ENCODE data around the gene SERPINA10.
"Not testable (repeated sequence)": the region's sequence is repeated elsewhere in the genome, so short reads cannot be mapped to it uniquely, and the experiment has no call there.

Gene SERPINA10

DNA sequence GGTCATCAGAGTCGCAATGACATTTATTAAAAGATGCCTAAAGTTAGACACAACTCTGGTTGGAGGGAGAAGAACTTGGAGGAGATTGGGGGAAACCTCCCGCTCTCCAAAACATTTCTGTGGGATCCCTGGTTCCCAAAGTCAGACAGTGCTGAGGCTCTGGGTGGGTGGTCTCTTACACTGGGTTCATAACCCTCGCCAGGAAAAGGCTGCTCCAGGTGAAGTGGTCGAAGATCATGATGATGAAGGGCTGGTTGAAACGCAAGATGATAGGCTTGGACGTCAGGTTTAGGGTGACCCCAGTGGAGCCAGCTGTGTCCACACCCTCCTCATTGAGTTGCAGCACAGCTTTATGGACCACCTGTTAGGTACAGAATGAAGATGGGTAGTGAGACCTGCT, 11.2 kb upstream of the SERPINA10 start:
- Mint-ChIP-seq H3K27me3 (peaks cover 9% of the 10 kb centered on the region), H3K9me3 (peaks cover 9% of the 10 kb centered on the region), H3K27ac (no peak overlapping the region), H3K4me1 (ENCODE audit: low read depth) (no peaks in the 10 kb centered on the region), H3K36me3 (ENCODE audit: low read depth) (no peaks in the 10 kb centered on the region), H3K4me3 (no peak overlapping the region)
- no peak for DNase-seq

- Mint-ChIP-seq H3K36me3 (ENCODE audit: low read depth) (no peaks in the 10 kb centered on the region), H3K27me3 (peaks cover 8% of the 10 kb centered on the region), H3K27ac (no peak overlapping the region), H3K4me3 (no peak overlapping the region), H3K9me3 (peaks cover 9% of the 10 kb centered on the region), H3K4me1 (ENCODE audit: low read depth) (no peaks in the 10 kb centered on the region)
- no peak for DNase-seq
These were observed 10.0 kb upstream of the SERPINA10 start for GRCh38 chr14:94303111-94303510.

GRCh38 chr14:94298130-94298529, 5.1 kb upstream of the SERPINA10 start:
- DNase-seq = no peak
- Mint-ChIP-seq H3K4me3 (no peak overlapping the region), H3K36me3 (ENCODE audit: low read depth) (no peaks in the 10 kb centered on the region), H3K27me3 (peaks cover 17% of the 10 kb centered on the region), H3K9me3 (peaks cover 6% of the 10 kb centered on the region), H3K4me1 (ENCODE audit: low read depth) (peaks cover 2% of the 10 kb centered on the region), H3K27ac (no peak overlapping the region)

DNA sequence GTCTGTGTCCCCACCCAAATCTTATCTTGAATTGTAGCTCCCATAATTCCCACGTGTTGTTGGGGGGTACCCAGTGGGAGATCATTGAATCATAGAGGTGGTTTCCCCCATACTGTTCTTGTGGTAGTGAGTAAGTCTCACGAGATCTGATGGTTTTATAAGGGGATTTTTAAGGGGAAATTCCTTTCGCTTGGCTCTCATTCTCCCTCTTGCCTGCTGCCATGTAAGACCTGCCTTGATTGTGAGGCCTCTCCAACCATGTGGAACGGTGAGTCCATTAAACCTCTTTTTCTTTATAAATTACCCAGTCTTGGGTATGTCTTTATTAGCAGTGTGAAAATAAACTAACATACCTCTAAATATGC, 3.1 kb upstream of the SERPINA10 start:
- not testable (repeated sequence) for H3K36me3 Mint-ChIP-seq (ENCODE audit: low read depth); H3K27ac Mint-ChIP-seq; DNase-seq; H3K4me1 Mint-ChIP-seq (ENCODE audit: low read depth); H3K9me3 Mint-ChIP-seq; H3K4me3 Mint-ChIP-seq
- peaks cover 17% of the 10 kb centered on the region for H3K27me3 Mint-ChIP-seq

GRCh38 chr14:94295360-94296180, 2.5 kb upstream of the SERPINA10 start:
- H3K9me3 Mint-ChIP-seq = peaks cover 6% of the 10 kb centered on the region
- H3K27me3 Mint-ChIP-seq = peaks cover 17% of the 10 kb centered on the region
- H3K4me3 Mint-ChIP-seq = no peak overlapping the region
- H3K27ac Mint-ChIP-seq = no peak overlapping the region
- H3K4me1 Mint-ChIP-seq (ENCODE audit: low read depth) = peaks cover 2% of the 10 kb centered on the region
- no peaks in the 10 kb centered on the region for H3K36me3 Mint-ChIP-seq (ENCODE audit: low read depth)
- DNase-seq = no peak

GRCh38 chr14:94293578-94293924, 483 bp upstream of the SERPINA10 start:
- Mint-ChIP-seq H3K4me1 (ENCODE audit: low read depth) (peaks cover 2% of the 10 kb centered on the region), H3K27ac (no peak overlapping the region), H3K4me3 (no peak overlapping the region), H3K27me3 (peaks cover 17% of the 10 kb centered on the region), H3K9me3 (peaks cover 6% of the 10 kb centered on the region), H3K36me3 (ENCODE audit: low read depth) (no peaks in the 10 kb centered on the region)
- DNase-seq = no peak

GRCh38 chr14:94292526-94292871, 569 bp downstream of the SERPINA10 start:
- Mint-ChIP-seq H3K27me3 (peaks cover 12% of the 10 kb centered on the region), H3K9me3 (peaks cover 6% of the 10 kb centered on the region), H3K27ac (no peak overlapping the region), H3K4me3 (no peak overlapping the region), H3K36me3 (ENCODE audit: low read depth) (no peaks in the 10 kb centered on the region), H3K4me1 (ENCODE audit: low read depth) (peaks cover 2% of the 10 kb centered on the region)
- DNase-seq = no peak

GRCh38 chr14:94291906-94292525, 1.1 kb downstream of the SERPINA10 start:
- Mint-ChIP-seq H3K9me3 (peaks cover 6% of the 10 kb centered on the region), H3K27ac (no peak overlapping the region), H3K4me3 (no peak overlapping the region), H3K27me3 (peaks cover 11% of the 10 kb centered on the region), H3K36me3 (ENCODE audit: low read depth) (no peaks in the 10 kb centered on the region), H3K4me1 (ENCODE audit: low read depth) (peaks cover 2% of the 10 kb centered on the region)
- DNase-seq = no peak

GRCh38 chr14:94291159-94291905, 1.7 kb downstream of the SERPINA10 start:
- no peak overlapping the region for H3K27ac Mint-ChIP-seq
- H3K36me3 Mint-ChIP-seq (ENCODE audit: low read depth) = no peaks in the 10 kb centered on the region
- peaks cover 2% of the 10 kb centered on the region for H3K9me3 Mint-ChIP-seq
- peaks cover 2% of the 10 kb centered on the region for H3K4me1 Mint-ChIP-seq (ENCODE audit: low read depth)
- no peak overlapping the region for H3K4me3 Mint-ChIP-seq
- DNase-seq = no peak
- H3K27me3 Mint-ChIP-seq = peaks cover 11% of the 10 kb centered on the region

DNA sequence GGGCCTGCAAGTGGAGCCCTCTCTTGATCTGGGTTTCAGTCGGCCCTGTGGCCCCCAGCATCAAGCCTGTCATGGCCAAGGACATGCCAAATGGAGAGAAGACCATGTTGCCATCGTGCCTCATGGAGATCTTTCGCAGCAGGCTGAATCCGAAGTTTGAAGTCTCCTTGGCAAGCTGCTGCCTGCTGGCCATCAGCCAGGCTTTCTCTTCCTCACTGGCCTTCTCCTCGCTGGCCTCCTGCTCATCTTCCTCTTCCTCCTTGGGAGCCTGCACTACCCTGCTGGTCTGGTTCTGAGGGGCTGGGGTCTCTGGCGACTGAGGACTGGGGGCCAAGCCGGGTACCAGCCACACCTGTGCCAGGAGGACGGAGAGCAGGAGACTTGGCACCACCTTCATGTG, 2.9 kb downstream of the SERPINA10 start:
- no peaks in the 10 kb centered on the region for H3K9me3 Mint-ChIP-seq
- no peaks in the 10 kb centered on the region for H3K4me1 Mint-ChIP-seq (ENCODE audit: low read depth)
- peaks cover 9% of the 10 kb centered on the region for H3K27me3 Mint-ChIP-seq
- no peak for DNase-seq
- no peaks in the 10 kb centered on the region for H3K36me3 Mint-ChIP-seq (ENCODE audit: low read depth)
- H3K4me3 Mint-ChIP-seq = no peak overlapping the region
- H3K27ac Mint-ChIP-seq = no peak overlapping the region

- Mint-ChIP-seq H3K27ac (no peak overlapping the region), H3K4me1 (ENCODE audit: low read depth) (no peaks in the 10 kb centered on the region), H3K27me3 (peaks cover 2% of the 10 kb centered on the region), H3K9me3 (no peaks in the 10 kb centered on the region), H3K4me3 (no peak overlapping the region), H3K36me3 (ENCODE audit: low read depth) (no peaks in the 10 kb centered on the region)
- DNase-seq = no peak
These were observed 4.2 kb downstream of the SERPINA10 start for GRCh38 chr14:94288610-94289465.

DNA sequence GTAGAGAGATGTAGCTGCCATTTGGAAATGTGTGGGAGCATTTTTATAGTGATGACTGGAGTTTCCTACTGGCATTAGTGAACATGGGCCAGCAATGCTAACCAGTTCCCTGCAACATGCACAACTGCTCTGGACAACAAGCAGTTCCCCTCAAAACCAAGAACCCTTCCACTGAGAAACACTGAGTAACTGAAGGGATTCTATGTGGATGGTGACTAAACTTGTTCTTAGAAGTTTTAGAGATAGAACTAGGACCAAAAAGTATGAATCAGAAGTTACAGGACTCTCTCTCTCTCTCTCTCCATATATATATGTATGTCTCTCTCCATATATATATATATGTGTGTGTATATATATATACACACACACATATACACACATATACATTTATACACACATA, 7.9 kb downstream of the SERPINA10 start:
- no peaks in the 10 kb centered on the region for H3K9me3 Mint-ChIP-seq
- H3K27me3 Mint-ChIP-seq = peaks cover 5% of the 10 kb centered on the region
- no peak for DNase-seq
- H3K36me3 Mint-ChIP-seq (ENCODE audit: low read depth) = no peaks in the 10 kb centered on the region
- H3K27ac Mint-ChIP-seq = no peak overlapping the region
- H3K4me3 Mint-ChIP-seq = no peak overlapping the region
- H3K4me1 Mint-ChIP-seq (ENCODE audit: low read depth) = no peaks in the 10 kb centered on the region

- DNase-seq = no peak
- H3K9me3 Mint-ChIP-seq = no peaks in the 10 kb centered on the region
- H3K27me3 Mint-ChIP-seq = peaks cover 5% of the 10 kb centered on the region
- H3K4me3 Mint-ChIP-seq = no peak overlapping the region
- no peaks in the 10 kb centered on the region for H3K4me1 Mint-ChIP-seq (ENCODE audit: low read depth)
- no peaks in the 10 kb centered on the region for H3K36me3 Mint-ChIP-seq (ENCODE audit: low read depth)
- no peak overlapping the region for H3K27ac Mint-ChIP-seq
These were observed 8.8 kb downstream of the SERPINA10 start for GRCh38 chr14:94284221-94284620.

DNA sequence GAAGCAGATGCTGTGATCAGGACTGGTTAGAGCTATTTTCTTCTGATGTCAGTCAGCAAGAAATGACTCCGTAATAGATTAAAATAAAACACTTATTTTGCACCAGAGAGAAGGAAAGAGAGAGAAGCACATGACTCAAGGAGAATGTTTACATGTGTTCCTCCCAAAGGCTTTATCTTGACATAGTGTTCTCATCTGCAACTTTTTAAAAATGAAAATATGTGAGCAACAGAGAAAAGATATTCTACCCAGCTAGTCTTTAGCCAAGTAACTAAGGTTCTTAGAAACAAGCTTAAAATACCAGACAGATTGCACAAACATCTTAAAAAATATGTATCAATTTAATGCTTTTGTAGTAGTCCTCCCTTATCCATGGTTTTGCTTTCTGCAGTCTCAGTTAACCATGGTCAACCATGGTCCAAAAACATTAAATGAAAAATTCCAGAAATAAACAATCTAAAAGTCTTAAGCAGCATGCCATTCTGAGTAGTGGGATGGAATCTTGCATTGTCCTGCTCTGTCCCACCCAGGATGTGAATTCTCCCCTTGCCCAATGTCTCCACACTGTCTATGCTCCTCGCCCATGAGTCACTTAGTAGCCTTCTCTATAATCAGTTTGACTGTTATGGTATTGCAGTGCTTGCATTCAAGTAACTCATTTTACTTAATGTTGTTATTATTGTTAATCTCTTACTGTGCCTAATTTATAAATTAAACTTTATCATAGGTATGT, 9.9 kb downstream of the SERPINA10 start:
- DNase-seq = no peak
- H3K36me3 Mint-ChIP-seq (ENCODE audit: low read depth) = no peaks in the 10 kb centered on the region
- no peaks in the 10 kb centered on the region for H3K4me1 Mint-ChIP-seq (ENCODE audit: low read depth)
- H3K27me3 Mint-ChIP-seq = peaks cover 5% of the 10 kb centered on the region
- H3K4me3 Mint-ChIP-seq = no peak overlapping the region
- no peak overlapping the region for H3K27ac Mint-ChIP-seq
- no peaks in the 10 kb centered on the region for H3K9me3 Mint-ChIP-seq
